NCI-H774 (cell line): ENCODE results near the gene MTX1.
"Not testable (repeated sequence)": the region's sequence is repeated elsewhere in the genome, so short reads cannot be mapped to it uniquely, and the experiment has no call there.

Experiments
- DNase-seq: peaks from one replicate; lab custom pipeline; 2025; lab: John Stamatoyannopoulos, UW

The MTX1 gene

DNA sequence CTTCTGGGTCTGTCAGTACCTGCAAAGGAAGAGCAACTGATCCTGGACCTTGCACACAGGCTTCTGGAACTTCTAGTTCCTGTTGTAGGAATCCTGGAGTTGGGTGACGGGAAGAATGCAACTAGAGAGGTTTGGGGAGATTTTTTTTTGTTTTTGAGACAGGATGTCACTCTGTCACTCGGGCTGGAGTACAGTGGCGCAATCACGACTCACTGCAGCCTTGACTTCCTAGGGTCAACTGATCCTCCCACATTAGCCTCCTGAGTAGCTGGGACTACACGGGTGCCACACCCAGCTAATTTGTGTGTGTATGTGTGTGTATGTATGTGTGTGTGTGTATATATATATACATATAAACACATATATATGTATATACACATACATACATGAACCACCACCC is 28.0 kb downstream of the MTX1 start:
- DNase-seq: no peak

- peak; percentile 83 for DNase-seq
Observed at GRCh38 chr1:155241069-155241679, 32.7 kb downstream of the MTX1 start.

DNA sequence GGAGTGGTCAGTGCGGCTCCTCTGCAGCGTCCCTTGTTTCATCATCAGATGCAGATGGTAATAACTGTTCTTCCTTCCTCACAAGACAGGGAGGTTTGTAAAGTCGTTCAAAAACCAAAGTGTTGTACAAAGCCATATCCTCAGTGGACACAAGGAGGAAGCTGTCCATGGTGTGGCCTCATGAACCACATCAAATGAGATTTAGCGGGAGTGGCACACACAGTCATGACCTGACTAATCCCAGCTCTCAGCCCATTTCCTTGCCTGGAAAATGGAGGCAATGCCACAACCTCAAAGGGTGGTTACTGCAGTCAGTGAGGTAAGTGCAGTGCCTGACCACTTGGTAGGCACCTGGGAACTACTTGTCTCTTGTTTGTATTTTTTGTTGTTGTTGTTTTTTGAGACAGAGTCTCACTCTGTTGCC is 33.4 kb downstream of the MTX1 start:
- no peak for DNase-seq

- DNase-seq: no peak
Observed at GRCh38 chr1:155242805-155243358, 34.4 kb downstream of the MTX1 start.

- DNase-seq: peak; percentile 99
Observed at GRCh38 chr1:155244368-155245162, 36.1 kb downstream of the MTX1 start.

DNA sequence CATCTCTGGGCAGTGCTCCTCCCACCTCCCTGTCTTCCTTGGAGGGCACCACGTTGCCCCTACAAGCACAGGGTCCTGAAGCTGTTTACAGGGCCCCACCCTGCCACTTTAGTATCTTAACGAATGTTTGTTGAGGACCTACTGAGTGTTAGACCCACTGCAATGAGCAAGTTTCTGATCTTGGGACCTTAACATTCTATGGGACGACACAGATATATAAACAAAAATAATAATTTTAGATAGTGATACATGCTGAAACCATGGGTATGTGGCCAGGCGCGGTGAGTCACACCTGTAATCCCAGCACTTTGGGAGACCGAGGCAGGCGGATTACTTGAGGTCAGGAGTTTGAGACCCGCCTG is 36.6 kb downstream of the MTX1 start:
- no peak for DNase-seq

- not testable (repeated sequence) for DNase-seq
Observed at GRCh38 chr1:155246796-155247195, 38.3 kb downstream of the MTX1 start.

DNA sequence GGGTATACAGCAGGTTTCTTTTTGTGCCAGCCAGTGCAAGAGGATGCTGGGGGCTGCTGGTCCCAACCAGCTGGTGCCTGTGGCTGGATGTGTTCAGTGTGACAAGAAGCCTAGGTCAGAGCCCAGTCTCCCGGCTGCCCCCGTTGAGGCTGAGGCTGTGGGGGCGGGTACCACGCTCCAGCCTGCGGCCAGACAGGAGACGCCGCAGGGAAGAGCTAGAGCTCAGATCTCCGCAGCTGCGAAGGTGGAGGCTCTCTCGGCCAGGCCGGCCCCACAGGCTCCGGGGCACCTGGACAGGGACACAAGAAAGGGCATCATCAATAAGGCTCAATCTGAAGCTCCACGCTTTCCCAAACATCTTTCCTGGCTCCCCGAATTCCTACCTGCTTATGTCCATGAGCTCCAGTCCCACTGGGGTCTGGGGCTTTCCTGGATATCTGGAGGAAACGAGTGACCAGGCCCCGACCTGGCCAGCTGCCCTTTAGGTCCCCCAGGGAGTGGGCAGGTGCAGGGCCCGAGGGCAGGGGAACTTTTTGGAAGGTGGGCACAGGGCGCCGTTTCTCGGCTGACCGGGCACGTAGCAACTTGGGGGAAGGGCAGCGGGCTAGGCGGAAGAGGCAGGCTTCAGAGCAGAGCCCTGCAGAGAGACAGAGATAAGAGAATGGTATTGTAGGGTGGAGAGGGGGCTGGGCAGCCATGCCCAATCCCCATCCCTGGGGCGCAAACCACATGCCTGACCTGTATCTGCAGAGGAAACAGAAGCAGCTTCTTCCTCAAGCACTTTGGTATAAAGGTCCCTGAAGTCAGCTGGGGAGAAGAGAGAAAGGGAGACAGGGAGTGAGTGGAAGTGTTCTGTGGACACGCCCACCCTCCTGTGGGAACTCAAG is 39.4 kb downstream of the MTX1 start:
- DNase-seq: no peak

- DNase-seq: no peak
Observed at GRCh38 chr1:155250246-155250632, 41.7 kb downstream of the MTX1 start.

DNA sequence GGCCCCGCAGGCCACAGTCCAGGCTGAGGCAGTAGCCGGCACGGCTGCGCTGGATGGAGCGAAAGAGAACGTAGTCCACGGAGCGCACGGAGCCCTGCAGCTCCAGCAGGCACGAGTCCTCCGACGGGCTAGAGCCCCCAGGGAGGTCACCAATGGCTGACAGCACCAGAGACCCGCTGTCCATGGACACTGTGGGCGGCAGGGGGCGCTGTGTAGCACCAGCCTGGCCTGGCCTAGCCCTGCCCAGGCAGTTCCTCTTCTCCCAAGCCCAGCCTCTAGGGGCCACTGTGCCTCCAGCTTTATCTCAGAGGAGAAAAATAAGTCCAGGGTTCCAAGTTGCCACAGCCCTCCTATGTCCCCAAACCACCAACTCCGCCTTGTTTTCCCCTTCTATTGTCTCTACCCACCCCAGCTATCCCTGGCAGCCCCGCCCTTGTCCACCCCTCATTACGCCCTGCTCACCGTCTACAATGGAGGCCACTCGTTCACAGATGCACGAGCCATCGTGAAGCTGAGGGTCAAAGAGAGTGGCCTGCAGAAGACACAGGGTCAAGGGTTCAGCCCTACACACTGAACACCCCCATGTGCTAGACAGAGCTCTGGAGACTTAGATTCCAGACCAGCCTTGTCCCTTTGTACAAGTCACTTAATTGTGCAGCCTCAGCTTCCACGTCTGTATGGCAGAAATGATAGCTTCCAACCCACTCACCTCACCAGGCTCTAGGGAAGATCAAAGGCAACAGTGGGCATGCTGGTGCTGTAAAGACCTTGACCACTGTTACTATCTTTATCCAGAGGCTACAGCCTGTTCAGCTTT is 42.3 kb downstream of the MTX1 start:
- peak; percentile 86 for DNase-seq

DNA sequence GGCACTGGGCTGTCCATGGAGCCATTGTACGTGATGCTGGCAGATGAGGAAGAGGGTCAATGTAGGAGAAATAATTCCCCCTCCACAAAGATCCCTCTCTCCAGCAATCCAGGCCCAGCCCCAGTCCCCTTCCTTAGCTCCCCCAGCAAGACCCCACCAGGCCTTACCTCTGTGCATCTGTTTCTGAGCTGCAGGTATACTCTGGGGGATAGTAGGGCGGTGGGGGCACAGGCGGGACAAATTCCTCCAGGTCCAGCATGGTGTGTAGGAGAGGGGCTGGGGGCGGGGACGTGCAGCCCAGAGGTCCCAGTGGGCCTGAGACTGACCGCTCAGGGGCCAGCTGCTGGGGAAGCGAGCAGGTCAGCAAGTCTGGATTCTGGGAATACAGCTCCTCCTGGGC is 43.1 kb downstream of the MTX1 start:
- DNase-seq: no peak

- DNase-seq: no peak
Observed at GRCh38 chr1:155253208-155253607, 44.7 kb downstream of the MTX1 start.

GRCh38 chr1:155253797-155254196 is 45.3 kb downstream of the MTX1 start:
- DNase-seq: no peak

DNA sequence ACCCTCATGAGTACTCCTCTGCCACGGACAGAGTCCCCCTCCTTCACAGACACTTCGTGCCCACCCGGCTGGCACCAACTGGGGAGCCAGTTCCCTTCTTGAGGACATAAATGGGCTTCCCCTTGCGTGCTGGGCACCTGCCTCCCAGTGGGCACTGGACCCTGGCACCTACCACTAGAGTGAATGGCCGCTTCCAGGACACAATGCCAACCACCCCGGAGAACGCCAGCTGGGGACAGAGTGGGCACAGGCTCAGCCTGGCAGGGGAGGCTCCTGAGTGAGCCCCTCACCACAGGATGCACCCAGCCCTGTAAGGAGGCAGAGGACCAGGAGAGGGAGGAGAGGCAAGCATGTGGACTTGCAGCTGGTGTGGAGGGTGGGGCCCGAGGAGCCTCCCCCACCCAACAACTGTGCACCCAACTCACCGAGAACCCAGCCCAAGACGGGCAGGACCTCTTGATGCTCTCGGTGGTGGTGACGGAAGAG is 45.8 kb downstream of the MTX1 start:
- no peak for DNase-seq

GRCh38 chr1:155254714-155255242 is 46.3 kb downstream of the MTX1 start:
- no peak for DNase-seq

- peak; percentile 76 for DNase-seq
Observed at GRCh38 chr1:155255243-155256007, 46.9 kb downstream of the MTX1 start, which contains the start of gene ENTREP3. Gene ENTREP3, minus strand, starts transcription at chr1:155255483. Its CDS starts 606 bp downstream, at chr1:155254877.

- no peak for DNase-seq
Observed at GRCh38 chr1:155256058-155256852, 47.8 kb downstream of the MTX1 start.

- no peak for DNase-seq
Observed at GRCh38 chr1:155260276-155260675, 51.8 kb downstream of the MTX1 start.

DNA sequence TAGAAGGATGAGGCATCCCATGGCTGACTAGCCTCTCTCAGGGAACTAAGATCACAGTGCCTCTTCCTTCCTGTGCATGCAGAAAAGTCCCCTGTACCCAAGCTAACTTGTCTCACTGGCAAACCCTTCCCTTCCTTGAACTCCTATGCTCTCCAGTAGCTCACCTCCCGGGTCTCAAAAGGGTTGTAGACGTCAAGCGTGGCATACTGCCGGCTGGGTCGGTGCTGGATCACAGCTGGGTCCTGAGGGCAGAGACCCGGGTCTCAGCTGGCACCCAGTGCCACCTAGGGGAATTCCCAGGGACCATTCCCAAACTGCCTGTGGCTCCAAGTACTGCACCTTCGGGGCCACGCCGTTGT is 53.0 kb downstream of the MTX1 start:
- DNase-seq: no peak
